Measurements from ENCODE around the gene KCNH1. TPM values are rescaled to one million over a fixed set of nuclear protein-coding genes. Genes with fewer than 3 reads are reported as not detected.

The KCNH1 gene
- total and polyA plus RNA-seq, 3 donors from 2014 or later: 1.5 to 4.2 (median 2.8) TPM

DNA sequence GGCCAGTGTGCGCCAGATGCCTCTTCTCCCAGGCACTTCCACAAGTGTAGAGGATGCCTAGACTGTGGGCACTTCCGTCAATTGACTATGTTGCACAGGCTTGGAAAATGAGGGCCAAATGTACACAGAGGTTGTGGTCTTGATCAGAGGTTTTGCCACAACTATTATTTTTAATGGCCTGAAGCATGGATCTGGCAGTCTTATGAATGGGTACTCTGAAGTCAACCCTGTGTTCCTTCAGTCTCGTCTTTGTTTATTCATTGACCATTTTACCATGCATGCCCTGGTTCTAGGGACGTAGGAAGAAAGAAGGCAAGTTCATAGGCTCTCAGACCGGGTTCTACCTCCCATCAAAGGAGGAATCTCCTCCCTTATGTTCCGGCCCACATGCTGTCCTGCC is 476.1 kb downstream of the KCNH1 start:
- DNase-seq: no peak
- H3K36me3 ChIP-seq (ENCODE audit: low read depth, missing control alignments): no peaks in the 10 kb centered on the region
- H3K4me3 ChIP-seq: no peak overlapping the region
- no peaks in the 10 kb centered on the region for H3K27me3 ChIP-seq
- H3K4me1 ChIP-seq: no peaks in the 10 kb centered on the region
- H3K27ac ChIP-seq: no peak overlapping the region
- intact Hi-C loops (cut with DNase I; ENCODE audit: low total_unique reads): no loop called here
- 83 to 91% methylated on average over 6 of the region's 6 CpGs for WGBS, 2 donors
- TF ChIP-seq CTCF (IDR thresholded peaks at IDR 0.05) (no peak), POLR2A (IDR thresholded peaks at IDR 0.05) (no peak)
- no peaks in the 10 kb centered on the region for H3K9me3 ChIP-seq

DNA sequence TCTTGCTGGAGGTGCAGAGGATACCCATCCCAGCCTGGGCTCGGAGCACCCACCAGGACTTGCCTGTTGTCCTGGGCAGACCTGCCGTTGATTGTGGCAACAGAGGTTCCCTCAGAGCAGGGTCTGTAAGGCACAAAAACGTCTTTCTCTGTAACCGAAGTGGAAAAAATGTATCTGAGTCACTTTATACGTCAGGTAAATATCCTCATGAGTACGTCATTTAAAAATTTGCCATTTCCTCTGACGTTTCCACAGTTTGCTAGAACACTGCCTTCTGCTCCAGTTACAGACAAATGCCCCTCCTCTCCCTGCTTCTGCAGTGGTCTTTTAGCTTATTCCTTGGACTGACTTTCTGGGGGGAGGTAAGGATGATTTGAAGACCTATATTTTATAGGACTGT is 478.4 kb downstream of the KCNH1 start:
- no peak overlapping the region for H3K27ac ChIP-seq
- TF ChIP-seq POLR2A (IDR thresholded peaks at IDR 0.05) (no peak), CTCF (IDR thresholded peaks at IDR 0.05) (no peak)
- H3K27me3 ChIP-seq: no peaks in the 10 kb centered on the region
- H3K36me3 ChIP-seq (ENCODE audit: low read depth, missing control alignments): no peaks in the 10 kb centered on the region
- 82 to 85% methylated on average over 7 of the region's 7 CpGs for WGBS, 2 donors
- no peak overlapping the region for H3K4me3 ChIP-seq
- intact Hi-C loops (cut with DNase I; ENCODE audit: low total_unique reads): no loop called here
- H3K4me1 ChIP-seq: no peaks in the 10 kb centered on the region
- no peak for DNase-seq
- no peaks in the 10 kb centered on the region for H3K9me3 ChIP-seq

DNA sequence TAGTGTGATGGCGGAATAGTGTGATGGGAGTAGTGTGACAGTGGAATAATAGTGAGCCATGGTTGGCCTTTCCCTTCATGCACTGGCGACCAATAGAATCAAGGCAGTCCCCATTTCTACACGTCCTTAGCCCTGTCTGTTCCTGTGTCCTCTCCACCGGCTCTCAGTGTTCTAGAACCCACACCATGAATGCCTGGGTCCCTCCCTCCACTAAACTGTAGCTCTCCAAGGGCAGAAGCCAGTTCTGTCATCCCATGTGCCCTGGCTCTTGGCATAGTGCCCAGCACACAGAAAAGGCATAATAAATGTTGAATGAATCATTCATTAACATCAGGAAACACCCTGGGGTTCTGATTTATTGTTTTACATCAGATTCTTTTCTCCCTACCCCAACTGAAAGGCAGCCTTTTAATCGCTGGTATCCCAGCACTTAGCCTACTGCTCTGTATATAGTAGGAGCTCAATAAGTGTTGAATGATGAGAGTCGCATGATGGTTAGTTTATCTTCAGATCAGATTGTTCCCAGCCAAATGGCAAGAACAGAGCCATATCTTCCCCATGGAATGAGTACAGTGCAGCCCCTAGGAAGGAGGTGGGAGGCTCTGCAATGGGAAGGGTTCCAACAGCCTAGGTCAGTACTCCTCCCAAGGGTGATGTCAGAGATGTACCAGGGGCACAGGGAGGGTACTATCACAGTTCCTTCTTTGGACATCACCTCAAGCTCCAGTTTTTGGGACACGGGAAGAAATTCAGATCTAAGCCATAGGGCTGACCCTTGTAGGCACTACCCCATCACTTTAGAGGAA is 479.6 kb downstream of the KCNH1 start:
- no peak overlapping the region for H3K4me3 ChIP-seq
- no peak for DNase-seq
- intact Hi-C loops (cut with DNase I; ENCODE audit: low total_unique reads): no loop called here
- no peak for TF ChIP-seq POLR2A (IDR thresholded peaks at IDR 0.05)
- TF ChIP-seq CTCF (IDR thresholded peaks at IDR 0.05): no peak
- WGBS, 2 donors: 61 to 71% methylated on average over 7 of the region's 7 CpGs
- H3K4me1 ChIP-seq: no peaks in the 10 kb centered on the region
- no peaks in the 10 kb centered on the region for H3K27me3 ChIP-seq
- H3K27ac ChIP-seq: no peak overlapping the region
- H3K36me3 ChIP-seq (ENCODE audit: low read depth, missing control alignments): no peaks in the 10 kb centered on the region
- H3K9me3 ChIP-seq: no peaks in the 10 kb centered on the region

- no peak overlapping the region for H3K4me3 ChIP-seq
- DNase-seq: no peak
- no peaks in the 10 kb centered on the region for H3K9me3 ChIP-seq
- intact Hi-C loops (cut with DNase I; ENCODE audit: low total_unique reads): no loop called here
- no peaks in the 10 kb centered on the region for H3K4me1 ChIP-seq
- WGBS, 2 donors: 43 to 44% methylated on average over 6 of the region's 6 CpGs
- no peaks in the 10 kb centered on the region for H3K27me3 ChIP-seq
- H3K27ac ChIP-seq: no peak overlapping the region
- TF ChIP-seq POLR2A (IDR thresholded peaks at IDR 0.05) (no peak), CTCF (IDR thresholded peaks at IDR 0.05) (no peak)
- no peaks in the 10 kb centered on the region for H3K36me3 ChIP-seq (ENCODE audit: low read depth, missing control alignments)
Observed at GRCh38 chr1:210653771-210654170, 480.2 kb downstream of the KCNH1 start.

Measured in testis (tissue), 3 donors.